Measurements from ENCODE around the gene GIT2.

Gene GIT2

GRCh38 chr12:109983432-109984142, 12.6 kb downstream of the GIT2 start:
- no peak overlapping the region for H3K4me3 ChIP-seq (ENCODE audit: low read depth, low read length)

DNA sequence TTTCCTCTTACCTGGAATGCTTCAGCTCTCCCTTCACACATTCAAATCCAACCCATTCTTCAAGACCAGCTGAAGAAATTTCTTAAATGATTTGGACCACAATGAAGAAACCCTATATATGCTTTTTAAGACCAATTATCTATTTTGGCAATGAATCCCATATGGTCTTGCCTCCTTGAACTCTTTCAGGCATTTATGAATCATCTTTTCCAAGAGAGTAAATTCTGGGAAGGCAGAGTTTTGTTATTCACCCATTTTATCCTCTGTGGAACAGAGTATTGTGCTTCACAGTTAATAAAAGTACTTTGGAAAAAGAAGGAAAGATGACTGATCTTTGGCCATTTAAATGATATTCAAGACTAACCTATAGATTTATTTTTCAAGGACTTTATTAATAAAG, 14.0 kb downstream of the GIT2 start:
- no peak overlapping the region for H3K4me3 ChIP-seq (ENCODE audit: low read depth, low read length)

- no peak overlapping the region for H3K4me3 ChIP-seq (ENCODE audit: low read depth, low read length)
Observed at GRCh38 chr12:109981311-109981710, 14.9 kb downstream of the GIT2 start.

- no peak overlapping the region for H3K4me3 ChIP-seq (ENCODE audit: low read depth, low read length)
Observed at GRCh38 chr12:109972821-109973220, 23.3 kb downstream of the GIT2 start.

DNA sequence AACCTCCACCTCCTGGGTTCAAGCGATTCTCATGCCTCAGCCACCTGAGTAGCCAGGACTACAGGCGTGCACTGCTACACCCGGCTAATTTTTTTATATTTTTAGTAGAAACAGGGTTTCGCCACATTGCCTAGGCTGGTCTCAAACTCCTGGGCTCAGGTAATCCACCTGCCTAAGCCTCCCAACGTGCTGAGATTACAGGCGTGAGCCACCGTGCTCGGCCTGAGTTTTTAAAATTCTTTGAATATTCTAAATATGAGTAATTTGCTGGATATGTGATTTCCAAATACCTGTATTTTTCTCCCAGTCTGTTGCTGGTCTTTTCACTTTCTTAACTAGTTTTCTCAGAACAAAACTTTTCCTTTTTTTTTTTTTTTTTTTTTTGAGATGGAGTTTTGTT, 27.4 kb downstream of the GIT2 start:
- H3K4me3 ChIP-seq (ENCODE audit: low read depth, low read length) = no peak overlapping the region

GRCh38 chr12:109968032-109968420, 28.1 kb downstream of the GIT2 start:
- H3K4me3 ChIP-seq (ENCODE audit: low read depth, low read length) = no peak overlapping the region

GRCh38 chr12:109967383-109968031, 28.7 kb downstream of the GIT2 start:
- no peak overlapping the region for H3K4me3 ChIP-seq (ENCODE audit: low read depth, low read length)

GRCh38 chr12:109966546-109966945, 29.6 kb downstream of the GIT2 start:
- no peak overlapping the region for H3K4me3 ChIP-seq (ENCODE audit: low read depth, low read length)

DNA sequence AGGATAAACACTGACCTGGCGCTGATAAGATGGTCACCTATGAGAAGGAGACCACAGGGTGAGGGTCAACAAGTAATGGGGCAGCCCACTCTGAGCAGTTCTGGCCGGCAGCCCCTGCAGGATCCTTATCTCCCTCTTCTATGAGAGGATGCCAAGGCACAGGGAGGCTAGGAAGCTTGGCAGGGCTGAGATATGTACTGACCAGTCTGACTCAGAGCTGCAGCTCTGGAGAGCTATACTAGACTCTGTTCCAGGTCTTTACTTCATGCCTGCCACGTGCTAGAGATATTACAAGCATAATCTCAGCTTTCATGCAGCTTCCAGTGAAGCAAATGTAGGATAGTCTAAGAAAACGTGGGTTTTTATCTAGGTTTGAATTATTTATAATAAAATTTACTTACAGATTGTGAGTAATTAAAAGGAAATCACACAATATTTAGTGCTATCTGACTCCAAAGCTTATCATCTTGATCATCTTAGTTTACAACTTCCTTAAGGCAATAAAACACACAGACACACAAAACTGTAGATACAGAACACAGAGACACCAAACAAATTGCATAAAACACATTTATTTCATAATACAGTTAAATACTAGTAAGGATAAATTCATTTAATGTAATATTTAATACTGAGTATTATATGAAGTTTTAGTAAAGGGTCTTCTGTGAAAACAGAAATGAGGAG, 32.3 kb downstream of the GIT2 start:
- H3K4me3 ChIP-seq (ENCODE audit: low read depth, low read length) = no peak overlapping the region

- no peak overlapping the region for H3K4me3 ChIP-seq (ENCODE audit: low read depth, low read length)
Observed at GRCh38 chr12:109963330-109963729, 32.8 kb downstream of the GIT2 start.

- no peak overlapping the region for H3K4me3 ChIP-seq (ENCODE audit: low read depth, low read length)
Observed at GRCh38 chr12:109962398-109962797, 33.8 kb downstream of the GIT2 start.

DNA sequence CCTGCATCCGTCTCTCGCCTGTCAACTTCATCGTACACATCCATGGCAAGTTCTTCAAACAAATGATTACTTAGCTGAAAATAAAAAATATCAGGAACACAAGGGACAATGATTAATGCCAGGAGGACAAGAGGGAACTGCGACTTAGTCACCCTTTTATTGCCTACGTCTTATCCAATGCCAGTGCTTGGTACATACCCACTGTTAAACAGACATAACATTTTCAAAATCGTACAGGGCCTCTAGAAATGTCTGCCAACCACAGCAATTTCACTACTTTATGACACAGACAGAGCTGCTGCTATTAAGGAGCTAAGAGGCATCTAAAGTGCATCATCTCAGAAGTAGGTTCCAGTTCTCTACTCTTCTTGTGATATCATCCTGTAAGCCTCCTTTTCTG, 34.6 kb downstream of the GIT2 start:
- H3K4me3 ChIP-seq (ENCODE audit: low read depth, low read length) = no peak overlapping the region

GRCh38 chr12:109961201-109961600, 35.0 kb downstream of the GIT2 start:
- H3K4me3 ChIP-seq (ENCODE audit: low read depth, low read length) = no peak overlapping the region

DNA sequence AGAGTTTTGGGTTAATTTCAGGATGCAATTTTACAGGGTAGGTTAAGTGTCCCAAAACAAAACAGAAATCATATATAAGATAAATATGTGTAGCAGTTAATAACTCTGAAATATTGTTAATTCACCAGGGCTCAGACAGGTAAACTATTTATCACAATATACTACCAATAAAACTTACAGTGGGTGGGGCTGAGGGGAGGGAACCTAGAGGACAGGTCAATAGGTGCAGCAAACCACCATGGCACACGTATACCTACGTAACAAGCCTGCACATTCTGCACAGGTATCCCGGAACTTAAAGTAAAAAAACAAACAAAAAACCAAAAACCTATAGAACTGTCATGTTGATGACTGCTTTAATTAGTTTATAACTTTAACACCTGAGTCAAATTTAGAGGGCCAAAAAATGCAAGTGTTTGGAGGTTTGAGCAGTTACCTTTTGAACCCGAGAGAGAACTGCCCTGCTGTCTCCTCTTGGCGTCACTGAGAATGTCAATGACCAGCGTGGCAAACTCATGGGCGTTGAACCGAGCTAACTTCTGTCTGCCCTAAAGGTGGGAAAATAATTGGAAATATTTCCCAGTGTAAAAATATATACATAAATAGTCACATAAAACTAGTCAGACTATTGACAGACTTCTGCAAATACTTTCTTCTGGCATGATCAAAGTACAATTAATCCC, 36.6 kb downstream of the GIT2 start:
- no peak overlapping the region for H3K4me3 ChIP-seq (ENCODE audit: low read depth, low read length)

DNA sequence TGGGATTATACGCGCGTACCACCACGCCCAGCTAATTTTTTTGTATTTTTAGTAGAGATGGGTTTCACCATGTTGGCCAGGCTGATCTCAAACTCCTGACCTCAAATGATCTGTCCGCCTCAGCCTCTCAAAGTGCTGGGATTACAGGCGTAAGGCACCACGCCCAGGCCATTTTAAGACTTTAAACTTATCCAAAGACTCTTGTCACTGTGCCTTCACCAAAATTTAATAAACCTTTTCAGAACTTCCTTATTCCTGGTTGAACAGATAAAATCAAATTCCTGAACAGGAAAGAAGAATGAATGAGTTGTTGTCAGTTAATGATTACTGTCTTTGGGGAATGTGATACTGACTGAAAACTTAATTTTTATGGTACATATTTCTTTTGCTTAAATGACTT, 37.8 kb downstream of the GIT2 start:
- no peak overlapping the region for H3K4me3 ChIP-seq (ENCODE audit: low read depth, low read length)

- H3K4me3 ChIP-seq (ENCODE audit: low read depth, low read length) = no peak overlapping the region
Observed at GRCh38 chr12:109953656-109954055, 42.5 kb downstream of the GIT2 start.

- H3K4me3 ChIP-seq (ENCODE audit: low read depth, low read length) = no peak overlapping the region
Observed at GRCh38 chr12:109952873-109953272, 43.3 kb downstream of the GIT2 start.

DNA sequence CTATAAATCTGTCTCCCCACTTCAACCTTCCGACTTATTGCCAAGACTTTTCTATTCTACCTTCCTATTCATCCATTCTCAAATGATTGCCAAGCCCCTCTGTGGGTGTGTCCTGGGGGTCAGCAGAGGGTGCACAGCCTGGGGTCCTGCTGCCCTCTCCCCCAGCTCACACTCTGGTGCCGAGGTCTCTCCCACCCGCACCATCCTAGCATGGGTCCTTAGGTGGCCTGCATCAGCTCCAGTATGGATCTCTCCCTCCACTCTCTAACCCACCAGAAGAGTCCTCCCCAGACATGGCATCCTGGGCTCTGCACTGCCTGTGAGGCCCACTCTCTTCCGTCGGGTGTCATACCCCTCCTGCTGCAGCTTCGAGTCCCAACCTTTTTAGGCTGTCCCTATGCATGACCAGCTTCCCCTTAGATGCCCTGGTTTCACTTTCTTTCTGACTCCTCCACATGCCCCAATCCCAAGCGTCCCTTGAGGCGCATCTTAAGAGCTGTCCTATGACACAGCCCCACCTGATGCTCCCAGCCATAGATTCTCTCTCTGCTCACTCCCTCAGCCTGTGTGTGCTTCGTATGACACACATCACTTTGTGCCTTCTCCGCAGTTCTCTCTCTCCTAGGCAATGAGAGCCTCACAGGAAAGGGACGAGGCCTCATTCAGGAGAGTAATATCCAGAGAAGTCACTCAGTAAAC, 43.9 kb downstream of the GIT2 start:
- no peak overlapping the region for H3K4me3 ChIP-seq (ENCODE audit: low read depth, low read length)

GRCh38 chr12:109951751-109952150, 44.4 kb downstream of the GIT2 start:
- H3K4me3 ChIP-seq (ENCODE audit: low read depth, low read length) = no peak overlapping the region

DNA sequence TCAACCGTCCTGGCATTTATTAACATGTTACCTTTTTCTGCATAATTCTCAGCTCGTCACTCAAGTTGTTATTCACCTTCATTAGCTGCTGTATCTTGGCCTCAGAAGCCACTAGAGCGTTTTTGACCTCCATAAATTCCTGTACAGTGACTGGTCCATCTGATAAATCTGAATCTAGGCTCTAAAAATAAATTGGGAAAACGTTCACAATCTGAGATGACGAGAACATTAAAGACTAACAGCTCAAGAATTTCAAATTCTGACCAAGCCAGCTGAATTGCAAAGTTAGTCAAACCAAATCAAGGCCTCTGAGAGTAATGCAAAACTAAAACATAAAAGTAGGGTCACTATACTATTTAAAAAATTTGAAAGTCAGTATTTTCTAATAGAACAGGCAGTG, 45.0 kb downstream of the GIT2 start:
- no peak overlapping the region for H3K4me3 ChIP-seq (ENCODE audit: low read depth, low read length)

DNA sequence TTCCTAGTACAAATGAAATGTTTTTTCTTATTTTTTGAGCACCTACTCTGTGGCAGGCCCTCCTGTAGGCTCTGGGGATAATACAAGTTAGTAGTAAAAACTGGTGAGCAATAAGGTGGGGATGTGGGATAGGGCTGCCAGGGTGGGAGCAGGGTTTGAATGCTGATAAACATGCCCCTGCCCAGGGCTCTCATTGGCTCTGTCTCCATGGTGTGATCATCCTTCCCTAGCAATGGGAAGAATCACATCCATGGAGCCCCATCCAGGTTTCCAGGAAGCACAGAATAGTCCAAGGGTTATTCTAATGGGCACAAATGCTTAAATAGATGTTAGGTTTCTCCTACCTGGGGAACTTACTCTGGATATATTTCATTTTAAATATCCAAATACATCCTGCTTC, 45.5 kb downstream of the GIT2 start:
- no peak overlapping the region for H3K4me3 ChIP-seq (ENCODE audit: low read depth, low read length)

All from iPS-11a (cell line).